GM19395 (cell line): ENCODE data around the gene PRKACG.
"Not testable (repeated sequence)": the region's sequence is repeated elsewhere in the genome, so short reads cannot be mapped to it uniquely, and the experiment has no call there.

Experiments used
- ATAC-seq: cut with Tn5 transposase; IDR thresholded peaks from one replicate; pipeline ENCODE4 v1.9.1; 2021; ENCODE audit warnings: mild to moderate bottlenecking, moderate library complexity; ENCODE audit not compliant: unreplicated experiment

PRKACG gene

DNA sequence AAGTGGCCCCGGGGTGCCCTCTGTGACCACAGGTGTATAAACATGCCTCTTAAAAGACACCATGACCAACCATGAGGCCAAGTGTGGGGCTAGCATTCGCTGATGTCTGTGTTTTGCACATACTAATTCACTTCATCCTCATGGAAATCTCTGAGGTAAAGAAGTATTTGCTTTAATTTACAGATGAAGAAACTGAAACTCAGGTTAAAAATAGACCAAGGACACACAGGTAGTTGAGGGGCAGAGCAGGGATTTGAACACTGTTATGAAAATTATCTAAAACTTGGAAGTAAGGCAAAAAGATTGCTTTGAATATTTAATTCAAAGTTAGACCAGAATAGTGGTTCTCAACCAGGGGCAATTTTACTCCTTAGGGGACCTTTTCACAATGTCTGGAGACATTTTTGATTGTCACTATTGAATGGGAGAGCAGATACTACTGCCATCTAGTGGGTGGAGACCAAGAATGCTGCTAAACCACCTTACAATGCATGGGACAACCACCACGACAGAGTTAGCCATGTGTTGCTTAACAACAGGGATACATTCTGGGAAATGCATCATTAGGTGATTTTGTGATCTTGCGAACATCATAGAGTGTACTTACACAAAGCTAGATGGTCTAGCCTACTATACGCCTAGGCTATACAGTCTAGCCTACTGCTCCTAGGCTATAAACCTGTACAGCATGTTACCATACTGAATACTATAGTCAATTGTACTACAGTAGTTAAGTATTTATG, 13.6 kb upstream of the PRKACG start:
- ATAC-seq = peak; percentile 91

DNA sequence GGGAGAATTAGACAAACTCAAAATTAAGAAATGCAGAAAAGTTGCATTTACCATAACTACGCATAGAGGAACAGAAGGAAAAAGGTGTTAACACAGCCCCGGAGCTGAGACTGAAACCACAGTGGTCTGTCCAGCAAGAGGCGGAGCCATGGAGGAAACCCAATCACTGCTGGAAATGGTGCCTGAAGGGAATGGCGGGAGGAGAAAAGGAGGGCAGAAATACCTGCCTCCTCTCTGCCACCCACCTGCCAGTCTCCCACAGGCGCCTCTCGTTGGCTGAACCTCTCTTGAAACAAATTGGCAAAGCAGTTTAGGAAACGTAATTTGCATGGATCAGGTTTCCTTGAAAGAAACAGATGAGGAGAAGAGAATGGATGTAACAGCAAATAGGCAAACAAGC, 9.7 kb upstream of the PRKACG start:
- no peak for ATAC-seq

DNA sequence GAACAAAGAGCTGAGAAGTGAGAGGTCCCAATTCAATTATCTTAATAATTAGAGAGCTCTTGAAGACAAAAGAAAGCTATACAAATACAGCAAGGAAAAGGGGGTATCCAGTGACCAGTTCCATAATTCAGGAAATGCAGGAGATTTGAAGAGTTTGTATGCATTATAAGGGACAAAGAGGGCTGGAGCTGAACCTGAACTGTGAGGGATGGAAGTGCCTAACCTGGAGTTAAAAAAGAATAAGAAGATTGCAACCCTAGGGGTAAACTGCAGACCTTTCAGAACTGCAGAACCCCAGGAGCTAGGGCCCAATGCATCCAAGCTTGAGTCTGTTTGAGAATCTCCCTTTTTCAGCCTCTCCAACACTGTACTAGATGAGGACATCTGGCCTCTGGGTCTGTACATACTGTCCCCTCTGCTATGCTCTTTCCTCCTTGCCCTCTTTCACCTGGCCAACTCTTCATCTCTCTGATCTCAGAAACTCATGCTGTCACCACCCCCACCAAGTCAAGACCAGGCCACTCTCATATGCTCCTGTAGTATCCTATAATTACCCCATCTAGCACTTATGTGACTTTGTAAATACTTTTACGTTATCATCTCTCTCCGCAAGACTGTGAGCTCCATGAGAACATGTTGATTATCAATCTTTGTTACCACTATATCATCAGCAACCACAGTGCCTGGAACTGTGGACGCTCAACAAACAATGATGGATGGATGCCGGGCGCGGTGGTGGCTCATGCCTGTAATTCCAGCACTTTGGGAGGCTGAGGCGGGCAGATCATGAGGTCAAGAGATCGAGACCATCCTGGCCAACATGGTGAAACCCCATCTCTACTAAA, 6.6 kb upstream of the PRKACG start:
- no peak for ATAC-seq

DNA sequence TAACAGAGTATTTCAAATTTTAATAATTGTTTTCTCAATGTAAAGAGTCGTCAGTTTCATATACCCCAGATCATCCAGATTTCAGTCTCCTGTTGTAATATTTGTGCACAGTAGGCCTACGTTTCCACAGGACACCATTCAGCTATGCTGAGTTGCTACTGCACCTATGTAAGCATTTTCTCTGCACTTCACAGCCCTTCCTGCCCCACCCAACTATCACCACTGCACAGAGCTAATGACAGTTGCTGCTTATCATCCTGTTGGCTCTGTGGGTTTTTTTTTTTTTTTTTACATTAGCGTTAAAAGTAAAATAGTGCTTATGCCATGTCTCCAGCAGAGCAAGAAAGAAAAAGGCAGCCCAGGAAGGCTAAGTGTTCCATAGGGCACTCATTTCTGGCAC, 5.9 kb upstream of the PRKACG start:
- no peak for ATAC-seq

DNA sequence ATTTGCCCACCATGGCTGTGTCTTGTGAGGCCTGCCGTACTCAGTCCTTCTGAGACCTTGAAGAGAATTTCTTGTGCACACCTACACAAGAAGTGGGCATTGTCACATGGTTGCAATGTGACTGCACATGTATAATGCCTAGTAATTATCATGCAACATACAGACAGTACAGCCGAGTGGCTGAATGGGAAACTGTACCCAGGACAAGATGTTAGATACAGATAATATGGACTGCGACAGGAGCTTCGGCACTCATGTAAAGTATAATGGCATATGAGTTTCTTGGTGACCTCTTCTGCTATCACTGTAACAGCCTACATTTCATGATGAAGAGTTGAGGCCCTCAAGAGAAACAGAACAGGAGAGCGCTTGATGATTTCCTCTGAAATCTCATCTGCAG, 4.8 kb upstream of the PRKACG start:
- no peak for ATAC-seq

DNA sequence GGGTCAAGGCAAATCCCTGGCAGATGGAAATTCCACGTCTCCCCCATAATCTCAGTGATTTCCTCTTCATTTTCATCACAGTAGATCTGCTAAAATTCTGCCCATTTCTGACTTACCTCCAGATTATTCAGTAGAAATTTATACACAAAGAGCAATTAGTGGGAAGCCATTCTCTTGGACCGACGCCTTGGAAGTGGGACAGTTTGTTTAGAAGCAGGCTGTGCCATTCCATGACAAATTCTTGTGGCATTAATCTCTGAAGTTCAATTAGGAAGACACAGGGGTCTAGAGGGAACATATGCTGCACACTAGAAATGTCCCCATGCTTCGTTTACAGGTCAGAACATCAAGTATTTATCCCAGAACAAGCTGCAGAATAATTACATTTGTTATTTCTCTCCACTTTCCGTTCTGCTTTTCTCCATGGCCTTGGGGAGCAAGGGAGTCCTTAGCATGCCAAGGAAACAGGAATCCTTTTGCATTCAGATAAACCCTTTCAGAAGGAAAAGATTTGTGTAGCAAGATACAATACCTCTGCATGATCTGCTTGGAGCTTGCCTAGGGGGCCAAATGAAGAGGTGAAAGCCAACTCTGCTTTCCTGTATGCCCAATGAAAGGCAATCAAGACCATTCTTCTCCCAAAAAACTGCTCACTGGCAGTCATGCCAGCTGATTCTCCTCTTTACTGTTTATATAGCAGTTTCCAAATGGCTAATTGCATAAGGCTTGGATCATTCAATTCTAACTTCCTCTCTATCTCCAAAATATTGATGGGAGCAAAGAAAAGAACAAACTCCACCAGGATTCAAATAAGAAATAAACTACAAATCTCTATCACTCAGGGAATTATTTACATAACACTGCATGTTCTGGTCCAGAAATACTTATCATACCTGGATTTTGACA, 2.5 kb upstream of the PRKACG start:
- ATAC-seq = no peak

DNA sequence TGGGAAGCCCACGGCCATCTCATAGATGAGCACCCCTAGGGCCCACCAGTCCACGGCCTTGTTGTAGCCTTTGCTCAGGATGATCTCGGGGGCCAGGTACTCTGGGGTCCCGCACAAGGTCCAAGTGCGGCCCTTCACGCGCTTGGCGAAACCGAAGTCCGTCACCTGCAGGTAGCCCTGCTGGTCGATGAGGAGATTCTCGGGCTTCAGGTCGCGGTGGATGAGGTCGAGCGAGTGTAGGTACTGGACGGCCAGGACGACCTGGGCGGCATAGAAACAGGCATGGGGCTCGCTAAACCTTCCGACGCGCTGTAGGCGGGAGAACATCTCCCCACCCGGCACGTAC, 558 bp downstream of the PRKACG start:
- ATAC-seq = no peak

DNA sequence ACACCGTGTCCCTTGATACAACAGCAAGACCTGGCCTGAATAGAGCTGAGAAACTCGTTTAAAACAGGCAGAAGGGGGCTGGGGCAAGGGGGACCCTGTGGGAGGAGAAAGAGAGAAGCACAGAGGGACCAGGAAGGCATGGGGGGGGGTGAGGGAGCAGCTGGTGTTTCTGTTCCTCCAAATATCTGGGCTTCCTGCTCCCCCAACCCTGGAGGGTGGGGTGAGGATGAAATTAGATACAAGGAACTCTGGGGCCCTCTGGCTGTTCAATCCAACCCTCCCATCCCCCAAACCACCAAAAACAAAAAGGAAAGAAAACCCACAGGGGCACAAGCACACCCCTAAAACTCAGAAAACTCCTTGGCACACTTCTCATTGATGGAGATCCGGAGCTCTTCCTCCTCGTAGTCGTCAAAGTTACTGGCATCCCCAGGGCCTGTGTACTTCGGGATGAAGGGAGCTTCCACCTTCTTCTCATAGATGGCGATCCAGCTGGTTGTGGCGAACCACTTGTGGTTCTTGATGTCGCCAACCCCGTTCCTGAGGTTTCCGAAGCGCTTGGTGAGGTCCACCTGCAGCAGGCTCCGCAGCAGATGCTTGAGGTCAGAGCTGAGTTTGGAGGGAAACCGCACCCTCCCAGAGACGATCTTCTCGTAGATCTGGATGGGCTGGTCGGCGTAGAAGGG, 1.1 kb downstream of the PRKACG start:
- ATAC-seq = no peak

DNA sequence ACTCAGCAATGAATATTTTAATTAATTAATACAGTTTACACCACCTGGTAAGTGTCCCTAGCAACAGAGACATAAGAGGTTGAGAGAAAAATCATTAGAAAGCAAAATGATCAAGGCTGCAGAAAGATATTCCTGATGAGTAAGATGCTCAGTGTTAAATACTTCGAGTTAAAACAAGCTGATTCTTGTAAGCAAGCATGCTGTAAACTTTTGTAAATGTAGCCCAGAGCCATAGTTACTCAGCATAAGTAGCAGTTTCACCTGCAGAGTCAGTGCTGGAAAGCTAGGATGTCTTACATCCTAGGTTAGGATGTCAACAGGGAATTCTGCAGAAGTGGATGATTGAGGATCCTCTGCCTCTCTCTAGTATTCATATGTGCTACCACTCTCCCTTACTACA, 4.2 kb downstream of the PRKACG start:
- no peak for ATAC-seq

DNA sequence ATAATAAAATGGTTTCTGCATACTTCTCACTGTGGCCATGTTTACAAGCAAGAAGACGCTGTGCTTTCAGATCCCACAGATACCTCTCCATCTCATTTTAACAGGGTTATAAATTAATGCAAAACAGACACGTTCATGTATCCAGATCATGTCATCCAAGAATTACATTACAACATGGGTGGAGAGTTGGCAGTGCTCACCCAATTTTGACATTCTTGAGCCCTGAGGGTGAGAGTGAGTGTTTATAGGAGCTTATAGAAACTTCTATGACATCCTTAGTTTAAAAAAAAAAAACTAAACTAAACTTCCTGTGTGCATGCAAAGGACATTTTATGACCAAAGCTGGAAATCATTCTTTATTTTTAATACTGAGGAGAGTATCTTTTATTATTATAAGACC, 9.1 kb downstream of the PRKACG start:
- no peak for ATAC-seq

DNA sequence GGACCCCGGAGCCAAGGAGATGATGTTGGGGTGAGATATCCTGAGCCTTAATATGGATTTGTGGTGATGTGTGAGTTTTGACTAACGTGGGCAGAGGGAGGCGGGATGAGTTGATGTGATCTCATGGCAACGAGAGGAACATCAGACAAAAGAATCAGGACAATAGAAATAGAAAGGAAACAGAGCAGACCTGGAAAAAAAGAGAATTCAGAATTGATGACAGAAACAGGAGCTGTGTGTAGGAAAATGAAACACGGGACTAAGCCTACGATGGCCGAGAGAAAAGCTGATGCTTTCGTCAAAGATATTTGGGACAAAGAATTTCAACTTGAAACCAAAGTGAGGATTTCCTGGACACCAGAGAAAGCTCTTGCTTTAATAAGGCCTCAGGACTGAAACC, 10.9 kb downstream of the PRKACG start:
- ATAC-seq = no peak

DNA sequence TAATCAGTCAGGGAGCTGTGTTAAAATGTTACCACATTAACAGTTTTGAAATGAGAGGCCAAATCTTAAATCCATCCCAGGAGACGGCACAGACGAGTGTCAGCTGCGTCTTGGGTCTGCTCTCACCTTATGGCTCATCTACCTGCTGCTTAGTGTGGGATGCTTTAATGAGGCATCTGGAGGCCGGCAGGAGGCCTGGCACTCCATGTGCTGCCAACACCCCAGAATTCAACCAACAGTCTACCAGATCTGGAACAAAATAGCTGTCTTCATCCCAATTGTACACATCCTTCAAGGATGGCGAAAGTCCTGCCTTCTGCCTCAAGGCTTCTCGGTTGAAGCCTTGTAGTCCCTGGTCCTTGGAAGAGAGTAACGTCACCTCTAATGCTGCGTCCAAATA, 12.0 kb downstream of the PRKACG start:
- ATAC-seq = no peak

DNA sequence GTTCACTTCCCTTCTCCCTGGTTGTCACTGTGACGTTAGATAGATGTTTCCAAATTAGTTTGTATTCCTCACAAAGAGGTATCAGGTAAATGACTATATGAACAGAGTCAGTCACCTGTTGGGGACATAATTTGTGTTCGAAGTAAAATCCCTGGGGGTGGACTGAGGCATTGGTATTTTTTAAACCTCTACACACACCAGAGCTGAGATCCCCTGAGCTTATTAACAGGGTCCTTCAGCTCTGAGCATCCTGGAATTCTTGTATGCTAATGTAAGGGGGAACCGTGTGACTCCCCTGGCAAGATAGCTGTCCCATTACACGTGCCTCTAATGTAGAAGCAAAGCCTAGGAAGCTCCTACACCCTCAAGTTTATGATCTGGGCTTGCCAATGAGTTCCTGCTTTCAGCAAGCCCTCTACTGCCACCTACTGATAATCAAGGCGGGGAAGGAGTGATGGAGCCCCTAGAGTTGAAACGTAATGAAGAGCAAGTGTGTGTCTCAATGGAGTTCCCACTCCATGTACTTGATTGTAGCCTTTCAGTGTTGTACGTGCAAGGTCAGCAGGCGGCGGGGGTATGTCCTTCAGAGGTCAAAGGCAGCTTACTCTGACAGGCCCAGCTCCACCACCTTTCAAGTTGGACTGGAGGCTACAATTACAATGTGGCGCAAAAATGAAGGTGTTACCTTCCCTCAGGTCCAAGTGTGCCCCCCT, 14.4 kb downstream of the PRKACG start:
- peak; percentile 83 for ATAC-seq

DNA sequence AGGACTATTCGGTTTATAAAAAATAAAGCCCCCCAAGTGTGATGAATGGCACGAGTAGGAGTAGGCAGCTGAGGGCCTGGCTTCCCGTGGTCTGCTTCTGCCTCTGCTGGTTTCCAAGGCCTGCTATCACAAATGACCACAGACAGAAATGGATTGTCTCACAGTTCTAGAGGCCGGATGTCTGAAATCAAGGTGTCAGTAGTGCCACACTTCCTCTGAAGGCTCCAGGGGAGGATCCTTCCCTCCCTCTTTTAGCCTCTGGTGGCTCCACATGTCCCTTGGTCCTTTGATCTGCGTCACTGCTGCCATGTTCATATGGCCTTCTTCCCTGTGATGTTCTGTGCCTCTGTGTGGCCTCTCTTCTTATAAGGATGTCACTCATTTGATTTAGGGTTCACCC, 15.1 kb downstream of the PRKACG start:
- ATAC-seq = peak; percentile 54

DNA sequence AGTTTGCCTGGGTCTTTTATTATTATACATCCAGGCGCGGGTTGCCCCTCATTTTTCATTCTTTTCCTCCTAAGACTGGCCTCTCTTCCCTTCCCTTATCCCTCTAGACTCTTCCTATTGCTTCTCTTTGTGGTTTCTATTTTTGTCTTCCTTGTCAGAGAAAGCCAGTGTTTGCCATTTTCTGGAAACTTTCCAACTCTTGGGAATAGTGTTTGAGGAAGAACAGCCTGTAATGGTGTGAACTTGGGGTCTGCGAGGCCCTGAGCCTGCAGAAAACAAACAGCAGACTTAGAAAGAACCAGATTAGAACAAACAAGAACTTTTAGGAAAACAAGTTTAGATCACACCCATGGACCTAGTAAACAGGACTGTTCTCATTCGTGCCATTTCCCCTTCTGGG, 15.5 kb downstream of the PRKACG start:
- no peak for ATAC-seq

DNA sequence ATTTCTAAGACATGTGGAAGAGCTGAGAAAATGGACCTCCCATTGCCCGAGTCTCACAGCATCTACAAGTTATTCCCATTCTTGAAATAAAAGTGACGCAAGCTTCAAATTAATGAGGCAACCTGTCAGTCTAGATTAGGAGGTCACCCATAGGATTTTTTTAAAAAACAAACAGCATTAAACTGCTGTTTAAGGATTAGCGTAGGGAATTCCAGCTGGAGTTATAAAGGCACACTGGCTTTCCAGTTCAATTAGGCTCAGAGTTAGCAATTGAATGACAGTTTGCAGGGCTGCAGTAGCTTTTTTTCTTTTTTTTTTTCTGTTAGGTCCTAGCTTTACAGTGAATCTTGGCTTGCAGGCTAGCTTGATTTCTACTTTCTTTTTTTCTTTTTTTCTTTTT, 16.2 kb downstream of the PRKACG start:
- no peak for ATAC-seq

DNA sequence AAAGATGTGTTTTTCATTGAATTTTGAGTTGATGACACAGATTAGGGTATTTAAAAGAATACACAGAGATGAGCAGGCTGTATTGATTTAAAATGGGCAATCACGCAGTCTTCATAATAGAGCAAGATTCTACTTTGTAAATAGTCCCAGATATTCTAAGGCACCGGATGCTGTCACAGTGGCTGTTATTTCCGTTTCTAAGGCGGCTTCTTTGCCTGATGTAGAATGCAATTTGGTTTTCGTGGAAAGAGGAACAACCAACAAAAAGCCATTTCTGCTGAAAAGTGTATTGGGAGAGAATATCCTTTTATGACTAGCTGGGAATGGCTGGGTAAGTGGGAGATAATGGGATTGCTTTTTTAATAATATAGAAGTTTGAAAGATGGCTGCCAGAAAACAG, 17.5 kb downstream of the PRKACG start:
- ATAC-seq = no peak

DNA sequence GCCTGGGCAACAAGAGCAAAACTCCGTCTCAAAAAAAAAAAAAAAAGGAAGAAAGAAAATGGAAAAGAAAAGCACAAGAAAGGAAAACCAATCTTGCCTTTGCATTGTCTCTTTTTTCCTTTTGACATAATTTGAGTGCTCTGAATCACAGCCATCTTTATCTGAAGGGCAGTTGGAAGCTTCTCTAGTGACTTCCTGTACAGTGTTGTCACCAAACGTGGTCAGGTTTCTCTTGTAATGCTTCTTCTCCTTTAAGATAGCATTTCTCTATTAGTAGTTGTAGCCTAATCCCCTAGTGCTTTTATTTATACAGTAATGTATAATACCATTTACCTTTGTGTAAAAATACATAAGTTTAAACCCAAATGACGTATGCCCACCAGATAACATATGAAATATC, 18.1 kb downstream of the PRKACG start:
- no peak for ATAC-seq

DNA sequence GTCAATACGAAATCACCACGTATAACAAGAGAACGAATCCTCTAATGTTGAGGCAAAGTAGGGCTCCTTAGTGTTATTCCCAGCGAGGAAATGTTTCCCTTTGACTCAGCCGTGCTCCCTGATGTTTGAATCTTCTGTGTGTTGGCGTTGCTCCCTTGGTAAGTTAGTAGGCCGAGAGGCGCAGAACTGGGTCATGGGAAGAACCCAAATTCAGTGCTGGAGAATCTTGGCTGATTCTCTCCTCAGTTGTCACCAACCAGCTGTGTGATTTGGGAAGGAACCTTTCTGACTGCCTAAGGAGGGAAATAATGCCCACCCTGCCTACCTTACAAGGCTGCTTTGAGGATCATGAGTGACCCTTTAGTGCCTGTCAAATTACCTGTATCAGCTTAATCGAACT, 22.5 kb downstream of the PRKACG start:
- no peak for ATAC-seq

DNA sequence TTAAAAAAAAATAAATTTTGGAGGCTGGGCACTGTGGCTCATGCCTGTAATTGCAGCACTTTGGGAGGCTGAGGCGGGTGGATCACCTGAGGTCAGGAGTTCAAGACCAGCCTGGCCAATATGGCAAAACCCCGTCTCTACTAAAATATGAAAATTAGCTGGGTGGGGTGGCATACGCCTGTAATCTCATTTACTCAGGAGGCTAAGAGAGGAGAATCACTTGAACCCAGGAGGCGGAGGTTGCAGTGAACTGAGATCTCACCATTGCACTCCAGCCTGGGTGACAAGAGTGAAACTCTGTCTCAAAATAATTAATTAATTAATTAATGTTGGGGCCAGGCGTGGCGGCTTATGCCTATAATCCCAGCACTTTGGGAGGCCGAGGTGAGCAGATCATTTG, 27.0 kb downstream of the PRKACG start:
- not testable (repeated sequence) for ATAC-seq
